Lower lobe of right lung (tissue), 2 donors: Measurements from ENCODE around the gene OGFR. TPM values are rescaled to one million over a fixed set of nuclear protein-coding genes. Genes with fewer than 3 reads are reported as not detected.

Experiments
- ATAC-seq, 2 donors: fragments of 200-7000 bp; cut with Tn5 transposase; one replicate each; pipeline ENCODE4 v1.9.1; 2020 to 2022; ENCODE audit warnings: mild to moderate bottlenecking in 2 of 2, moderate library complexity in 2 of 2
- DNase-seq: peaks from one replicate; pipeline ENCODE4 v3.0.0-alpha.2; 2020
- H3K27ac ChIP-seq: fragments of 200-600 bp; one replicate; pipeline ENCODE4 v1.8.0; 2022
- H3K27me3 ChIP-seq: fragments of 200-600 bp; one replicate; pipeline ENCODE4 v1.8.0; 2022; ENCODE audit warnings: low read depth
- H3K36me3 ChIP-seq: fragments of 200-600 bp; one replicate; pipeline ENCODE4 v1.8.0; 2022; ENCODE audit warnings: mild to moderate bottlenecking
- H3K4me1 ChIP-seq: fragments of 200-600 bp; one replicate; pipeline ENCODE4 v1.8.0; 2022
- H3K4me3 ChIP-seq: fragments of 200-600 bp; one replicate; pipeline ENCODE4 v1.8.0; 2022; ENCODE audit warnings: mild to moderate bottlenecking
- H3K9me3 ChIP-seq: fragments of 200-600 bp; one replicate; pipeline ENCODE4 v1.8.0; 2022
- intact Hi-C: fragments of 100-400 bp; cut with DNase I; formaldehyde crosslinking; loops from one replicate; pipeline ENCODE4 v1.11.0; 2022
- total RNA-seq: library from RNA; stranded (reverse); fragmentation: NEBNext Ultra II Directional; extraction: Animal tissue kit (Norgen Biotek cat#: 25700); gene quantifications from one replicate; pipeline ENCODE4 v1.2.1, GENCODE V29; 2021
- TF ChIP-seq, protein P1 (sequence below): fragments of 200-600 bp; IDR thresholded peaks from one replicate; pipeline ENCODE4 v1.8.0; 2022; ENCODE audit warnings: antibody characterized with exemption, mild to moderate bottlenecking
- donor health status: DM: no; HTN: yes; CAD: no; lungs with severe emphysema.

OGFR gene
- total RNA-seq, 1 donor from 2014 or later: 69.4 TPM

DNA sequence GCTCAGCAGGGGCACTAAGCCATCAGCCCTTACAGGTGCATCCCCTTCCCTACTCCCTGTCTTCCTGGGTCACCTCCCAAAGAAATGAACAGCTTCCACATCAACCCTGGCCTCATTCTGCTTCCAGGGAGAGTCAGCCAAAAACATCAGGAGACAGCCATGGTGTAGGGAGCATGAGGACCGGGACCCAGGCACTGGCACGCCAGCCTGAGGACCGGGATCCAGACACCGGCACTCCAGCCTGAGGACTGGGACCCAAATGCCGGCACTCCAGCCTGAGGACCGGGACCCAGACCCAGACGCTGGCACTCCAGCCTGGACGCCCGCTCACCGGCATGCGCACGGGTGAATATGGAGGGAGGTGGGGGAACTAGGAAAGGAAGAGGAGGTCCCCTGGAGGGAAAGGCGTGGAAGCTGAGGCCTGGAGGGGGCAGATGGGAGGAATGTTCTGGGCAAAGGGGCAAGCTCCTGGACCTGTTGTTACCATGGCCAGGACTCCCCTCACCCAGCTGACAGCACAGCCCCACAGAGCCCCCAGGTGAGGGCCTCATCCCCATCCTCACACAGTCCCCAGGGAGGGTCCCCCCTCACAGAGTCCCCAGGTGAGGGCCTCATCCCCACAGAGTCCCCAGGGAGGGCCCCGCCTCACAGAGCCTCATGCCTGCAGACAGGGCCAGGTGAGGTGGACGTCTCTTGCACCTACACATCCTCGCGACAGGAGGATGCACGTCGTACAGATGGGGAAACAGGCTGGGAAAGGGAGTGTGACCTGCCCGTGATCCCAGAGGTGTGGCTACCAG is 34.3 kb upstream of the OGFR start:
- Histone ChIP-seq H3K27ac (no peak overlapping the region), H3K36me3 (no peaks in the 10 kb centered on the region), H3K4me1 (no peaks in the 10 kb centered on the region), H3K9me3 (no peaks in the 10 kb centered on the region), H3K27me3 (peaks cover 22% of the 10 kb centered on the region), H3K4me3 (no peak overlapping the region)
- DNase-seq: peak; percentile 44
- intact Hi-C loops: no loop called here
- ATAC-seq: no peak
- TF ChIP-seq, protein P1, sequence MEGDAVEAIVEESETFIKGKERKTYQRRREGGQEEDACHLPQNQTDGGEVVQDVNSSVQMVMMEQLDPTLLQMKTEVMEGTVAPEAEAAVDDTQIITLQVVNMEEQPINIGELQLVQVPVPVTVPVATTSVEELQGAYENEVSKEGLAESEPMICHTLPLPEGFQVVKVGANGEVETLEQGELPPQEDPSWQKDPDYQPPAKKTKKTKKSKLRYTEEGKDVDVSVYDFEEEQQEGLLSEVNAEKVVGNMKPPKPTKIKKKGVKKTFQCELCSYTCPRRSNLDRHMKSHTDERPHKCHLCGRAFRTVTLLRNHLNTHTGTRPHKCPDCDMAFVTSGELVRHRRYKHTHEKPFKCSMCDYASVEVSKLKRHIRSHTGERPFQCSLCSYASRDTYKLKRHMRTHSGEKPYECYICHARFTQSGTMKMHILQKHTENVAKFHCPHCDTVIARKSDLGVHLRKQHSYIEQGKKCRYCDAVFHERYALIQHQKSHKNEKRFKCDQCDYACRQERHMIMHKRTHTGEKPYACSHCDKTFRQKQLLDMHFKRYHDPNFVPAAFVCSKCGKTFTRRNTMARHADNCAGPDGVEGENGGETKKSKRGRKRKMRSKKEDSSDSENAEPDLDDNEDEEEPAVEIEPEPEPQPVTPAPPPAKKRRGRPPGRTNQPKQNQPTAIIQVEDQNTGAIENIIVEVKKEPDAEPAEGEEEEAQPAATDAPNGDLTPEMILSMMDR: no peak

DNA sequence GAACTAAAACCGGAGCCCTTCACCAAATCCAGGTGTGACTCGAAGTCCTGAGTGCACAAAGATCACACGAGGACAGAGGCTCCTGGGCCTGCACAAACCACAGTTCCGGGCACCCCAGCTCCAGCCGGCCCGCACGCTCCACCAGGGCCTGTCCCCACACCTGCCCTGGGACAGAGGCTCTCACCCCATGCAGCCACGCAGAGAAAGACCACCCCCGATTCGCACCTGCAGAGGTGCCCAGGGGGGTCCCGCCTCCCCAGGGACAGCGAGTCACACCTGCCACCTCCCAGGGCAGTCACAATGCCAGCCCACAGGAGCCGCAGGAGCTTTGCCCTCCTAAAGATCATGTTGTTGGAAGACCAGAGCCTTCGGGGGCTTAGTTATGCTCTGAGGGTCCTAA is 33.7 kb upstream of the OGFR start:
- peaks cover 17% of the 10 kb centered on the region for H3K27me3 ChIP-seq
- DNase-seq: no peak
- no peaks in the 10 kb centered on the region for H3K4me1 ChIP-seq
- no peak for ATAC-seq
- intact Hi-C loops: no loop called here
- TF ChIP-seq, protein P1: no peak
- no peaks in the 10 kb centered on the region for H3K9me3 ChIP-seq
- no peak overlapping the region for H3K4me3 ChIP-seq
- H3K27ac ChIP-seq: no peak overlapping the region
- H3K36me3 ChIP-seq: no peaks in the 10 kb centered on the region

DNA sequence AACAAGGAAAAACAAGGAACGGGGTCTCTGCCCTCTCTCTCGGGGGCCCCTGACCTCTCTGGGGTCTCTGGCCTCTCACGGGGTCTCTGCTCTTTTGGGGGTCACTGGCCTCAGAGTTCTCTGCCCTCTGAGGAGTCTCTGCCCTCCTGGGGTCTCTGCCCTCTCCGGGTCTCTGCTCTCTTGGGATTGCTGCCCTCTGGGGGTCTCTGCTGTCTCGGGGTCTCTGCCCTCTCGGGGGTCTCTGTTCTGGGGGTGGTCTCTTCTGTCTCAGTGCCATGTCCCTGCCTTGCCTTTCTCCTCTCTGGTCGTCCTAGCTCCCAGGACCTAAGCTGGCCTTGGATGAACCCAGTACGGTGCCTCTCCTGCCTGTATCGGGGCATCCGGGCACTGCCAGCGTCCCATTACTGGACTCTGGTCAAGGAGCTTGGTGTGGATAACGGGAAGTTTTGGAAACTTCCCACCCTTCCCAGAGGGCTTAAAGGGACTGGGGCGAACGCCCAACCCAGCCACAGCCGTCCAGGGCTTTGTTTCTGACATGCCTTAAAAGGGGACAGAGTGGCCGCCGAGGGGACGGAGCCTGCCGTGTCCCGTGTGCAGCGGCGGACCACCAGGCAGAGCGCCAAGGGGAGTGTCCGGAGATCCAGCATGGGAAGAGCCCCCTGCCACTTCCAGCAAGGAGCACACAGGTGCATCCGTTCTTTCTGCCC is 33.1 kb upstream of the OGFR start:
- Histone ChIP-seq H3K4me3 (no peak overlapping the region), H3K9me3 (no peaks in the 10 kb centered on the region), H3K4me1 (peaks cover 3% of the 10 kb centered on the region), H3K27ac (no peak overlapping the region), H3K36me3 (no peaks in the 10 kb centered on the region), H3K27me3 (peaks cover 13% of the 10 kb centered on the region)
- intact Hi-C loops: no loop called here
- TF ChIP-seq, protein P1: no peak
- DNase-seq (no peak), ATAC-seq (no peak)

DNA sequence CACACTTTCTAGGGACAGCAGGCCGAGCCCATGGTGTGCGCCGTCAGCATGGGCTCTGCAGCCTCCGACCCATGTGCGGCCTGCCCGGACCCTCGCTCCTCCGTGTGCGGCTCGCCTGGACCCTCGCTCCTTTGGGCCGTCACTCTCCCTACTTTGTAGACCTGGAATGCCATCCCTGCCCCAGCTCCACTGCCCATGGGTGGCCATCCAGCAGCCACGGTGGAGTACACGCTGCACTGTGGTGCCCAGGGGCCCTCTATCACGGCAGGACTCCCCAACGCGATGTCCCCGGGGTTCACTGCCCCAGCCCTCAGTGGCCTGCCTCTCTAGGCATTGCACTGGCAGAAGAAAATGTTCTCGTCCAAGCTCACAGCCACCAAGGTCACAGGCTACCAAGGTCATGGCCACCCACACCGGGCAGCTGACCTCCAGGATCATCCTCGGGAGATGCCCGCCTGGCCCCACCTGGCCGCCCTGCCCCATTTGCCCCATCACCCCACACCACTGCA is 32.5 kb upstream of the OGFR start:
- no peaks in the 10 kb centered on the region for H3K36me3 ChIP-seq
- H3K27me3 ChIP-seq: peaks cover 8% of the 10 kb centered on the region
- ATAC-seq: no peak
- intact Hi-C loops: no loop called here
- no peak overlapping the region for H3K4me3 ChIP-seq
- TF ChIP-seq, protein P1: no peak
- no peak for DNase-seq
- no peak overlapping the region for H3K27ac ChIP-seq
- peaks cover 4% of the 10 kb centered on the region for H3K4me1 ChIP-seq
- H3K9me3 ChIP-seq: no peaks in the 10 kb centered on the region

DNA sequence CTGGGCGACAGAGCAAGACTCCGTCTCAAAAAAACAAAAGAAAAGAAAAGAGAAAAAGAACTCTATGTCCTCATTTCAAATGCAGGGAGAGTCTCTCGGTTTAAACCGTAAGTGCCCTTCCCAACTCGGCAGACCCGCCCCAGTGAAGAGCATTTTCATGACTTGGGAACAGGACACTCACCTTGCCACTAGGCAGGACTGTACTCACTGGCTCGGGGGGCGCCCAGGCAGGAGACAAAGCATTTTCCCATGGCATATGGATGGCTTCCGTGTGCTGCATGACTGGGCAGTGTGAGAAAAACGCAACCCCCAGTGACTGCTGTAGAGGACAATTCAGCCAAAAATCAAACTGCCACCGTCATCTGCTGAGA is 32.0 kb upstream of the OGFR start:
- Histone ChIP-seq H3K4me3 (no peak overlapping the region), H3K27me3 (peaks cover 8% of the 10 kb centered on the region), H3K9me3 (no peaks in the 10 kb centered on the region), H3K4me1 (peaks cover 4% of the 10 kb centered on the region), H3K36me3 (no peaks in the 10 kb centered on the region), H3K27ac (no peak overlapping the region)
- intact Hi-C loops: no loop called here
- ATAC-seq: no peak
- DNase-seq: no peak
- TF ChIP-seq, protein P1: no peak
